Breast epithelium (tissue), 4 donors: ENCODE measurements around the gene CCSER1. TPM values are rescaled to one million over a fixed set of nuclear protein-coding genes. Genes with fewer than 3 reads are reported as not detected.

Experiments
- DNase-seq, 2 donors: peaks; one replicate each; pipeline ENCODE4 v3.0.0-alpha.2; 2019; ENCODE audit warnings: low spot score in 2 of 2
- H3K27ac ChIP-seq, 2 donors: fragments of 200-600 bp; sonication (generic) in 1 of 2; one replicate each; pipeline ENCODE4 v1.5.1; 2016 to 2019; ENCODE audit warnings: mild to moderate bottlenecking in 1 of 2
- H3K27me3 ChIP-seq, 2 donors: fragments of 200-600 bp; sonication (generic) in 1 of 2; one replicate each; pipeline versions ENCODE4 v1.5.1 to v1.6.0; 2017 to 2019; ENCODE audit warnings: control low read depth in 1 of 2, mild to moderate bottlenecking in 1 of 2
- H3K36me3 ChIP-seq: fragments of 200-600 bp; one replicate; pipeline ENCODE4 v1.5.1; 2019
- H3K4me1 ChIP-seq, 2 donors: fragments of 200-600 bp; sonication (generic); one replicate each; pipeline ENCODE4 v1.5.1; 2016 to 2019; ENCODE audit warnings: control low read depth in 1 of 2
- H3K4me3 ChIP-seq, 3 donors: fragments of 200-600 bp; sonication (generic); 1 replicate in 2 of 3; 2 replicates in 1 of 3; pipeline ENCODE4 v1.5.1; 2016 to 2019; ENCODE audit warnings: mild to moderate bottlenecking in 3 of 3, moderate library complexity in 2 of 3
- H3K9me3 ChIP-seq, 2 donors: fragments of 200-600 bp; sonication (generic) in 1 of 2; one replicate each; pipeline ENCODE4 v1.5.1; 2016 to 2019; ENCODE audit warnings: control low read depth in 1 of 2
- POLR2A ChIP-seq: fragments of 450-650 bp; IDR thresholded peaks from one replicate; pipeline ENCODE4 v1.6.1; 2016; ENCODE audit warnings: antibody characterized with exemption, mild to moderate bottlenecking, moderate library complexity
- POLR2AphosphoS5 ChIP-seq, 3 donors: sonication (generic); formaldehyde crosslinking; IDR thresholded peaks; one replicate each; pipeline ENCODE4 v1.6.1; 2017; ENCODE audit warnings: antibody characterized with exemption in 3 of 3
- intact Hi-C: fragments of 100-400 bp; cut with DNase I; formaldehyde crosslinking; loops from one replicate; pipeline ENCODE4 v1.15.1; 2023; ENCODE audit warnings: low total_unique reads
- total RNA-seq, 3 donors: library from RNA; depleted of rRNA; stranded (reverse); fragments of >200 nt; gene quantifications; one replicate each; pipeline ENCODE4 v1.1.0, GENCODE V29; 2016
- TF ChIP-seq, protein P1 (sequence below), 3 donors: fragments of 450-650 bp; IDR thresholded peaks; one replicate each; pipeline ENCODE4 v1.5.1; 2016 to 2017; ENCODE audit warnings: antibody characterized with exemption in 3 of 3, mild to moderate bottlenecking in 3 of 3, moderate library complexity in 3 of 3

The CCSER1 gene
- total RNA-seq, 3 donors from 2014 or later: 6.4 to 73.3 (median 55.7) TPM

DNA sequence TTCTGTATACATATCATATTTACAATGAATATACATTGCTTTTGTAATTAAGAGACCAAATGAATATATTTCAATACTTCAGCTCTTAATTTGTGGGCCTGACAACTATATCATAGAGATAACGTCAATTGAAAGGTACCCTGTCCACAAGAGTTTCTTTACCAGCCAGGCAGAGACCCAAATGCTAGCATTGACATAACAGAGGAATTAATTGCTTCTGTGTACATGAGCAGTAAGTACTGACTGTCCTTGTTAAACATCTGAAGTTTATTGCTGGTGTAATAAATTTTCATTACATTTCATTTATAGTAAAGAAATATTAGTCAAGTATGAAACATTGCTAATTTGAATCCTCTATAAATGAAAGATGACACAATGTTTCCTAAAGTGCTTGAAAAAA, 910.8 kb downstream of the CCSER1 start:
- Histone ChIP-seq H3K4me1 (no peaks in the 10 kb centered on the region), H3K27me3 (no peaks in the 10 kb centered on the region), H3K9me3 (no peaks in the 10 kb centered on the region), H3K36me3 (no peaks in the 10 kb centered on the region), H3K27ac (no peak overlapping the region), H3K4me3 (no peak overlapping the region)
- intact Hi-C loops: no loop called here
- TF ChIP-seq POLR2A (no peak), POLR2AphosphoS5 (IDR thresholded peaks at IDR 0.05) (no peak)
- TF ChIP-seq, protein P1, sequence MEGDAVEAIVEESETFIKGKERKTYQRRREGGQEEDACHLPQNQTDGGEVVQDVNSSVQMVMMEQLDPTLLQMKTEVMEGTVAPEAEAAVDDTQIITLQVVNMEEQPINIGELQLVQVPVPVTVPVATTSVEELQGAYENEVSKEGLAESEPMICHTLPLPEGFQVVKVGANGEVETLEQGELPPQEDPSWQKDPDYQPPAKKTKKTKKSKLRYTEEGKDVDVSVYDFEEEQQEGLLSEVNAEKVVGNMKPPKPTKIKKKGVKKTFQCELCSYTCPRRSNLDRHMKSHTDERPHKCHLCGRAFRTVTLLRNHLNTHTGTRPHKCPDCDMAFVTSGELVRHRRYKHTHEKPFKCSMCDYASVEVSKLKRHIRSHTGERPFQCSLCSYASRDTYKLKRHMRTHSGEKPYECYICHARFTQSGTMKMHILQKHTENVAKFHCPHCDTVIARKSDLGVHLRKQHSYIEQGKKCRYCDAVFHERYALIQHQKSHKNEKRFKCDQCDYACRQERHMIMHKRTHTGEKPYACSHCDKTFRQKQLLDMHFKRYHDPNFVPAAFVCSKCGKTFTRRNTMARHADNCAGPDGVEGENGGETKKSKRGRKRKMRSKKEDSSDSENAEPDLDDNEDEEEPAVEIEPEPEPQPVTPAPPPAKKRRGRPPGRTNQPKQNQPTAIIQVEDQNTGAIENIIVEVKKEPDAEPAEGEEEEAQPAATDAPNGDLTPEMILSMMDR (IDR thresholded peaks at IDR 0.05): no peak
- no peak for DNase-seq

DNA sequence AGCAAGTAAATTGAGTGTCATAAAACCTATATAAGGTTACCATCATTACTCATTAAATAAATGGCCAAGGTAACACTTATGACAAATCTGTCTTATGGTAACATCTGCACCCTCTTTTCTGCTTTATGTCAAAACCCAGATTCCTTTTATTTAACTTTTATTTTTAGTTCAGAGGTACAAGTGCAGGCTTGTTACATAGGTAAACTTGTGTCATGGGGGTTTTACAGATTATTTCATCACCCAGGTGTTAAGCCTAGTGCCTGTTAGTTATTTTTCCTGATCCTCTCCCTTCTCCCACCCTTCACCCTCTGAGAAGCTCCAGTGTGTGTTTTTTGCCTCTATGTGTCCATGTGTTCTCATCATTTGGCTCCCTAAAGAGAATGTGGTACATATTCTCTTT, 930.7 kb downstream of the CCSER1 start:
- TF ChIP-seq POLR2A: no peak
- TF ChIP-seq POLR2AphosphoS5 (IDR thresholded peaks at IDR 0.05): no peak
- TF ChIP-seq, protein P1 (IDR thresholded peaks at IDR 0.05): no peak
- Histone ChIP-seq H3K4me1 (no peaks in the 10 kb centered on the region), H3K9me3 (peaks cover 0 to 6% of the 10 kb centered on the region in 2 donors), H3K27ac (no peak overlapping the region), H3K36me3 (no peaks in the 10 kb centered on the region), H3K27me3 (no peaks in the 10 kb centered on the region), H3K4me3 (no peak overlapping the region)
- DNase-seq: no peak
- intact Hi-C loops: no loop called here

DNA sequence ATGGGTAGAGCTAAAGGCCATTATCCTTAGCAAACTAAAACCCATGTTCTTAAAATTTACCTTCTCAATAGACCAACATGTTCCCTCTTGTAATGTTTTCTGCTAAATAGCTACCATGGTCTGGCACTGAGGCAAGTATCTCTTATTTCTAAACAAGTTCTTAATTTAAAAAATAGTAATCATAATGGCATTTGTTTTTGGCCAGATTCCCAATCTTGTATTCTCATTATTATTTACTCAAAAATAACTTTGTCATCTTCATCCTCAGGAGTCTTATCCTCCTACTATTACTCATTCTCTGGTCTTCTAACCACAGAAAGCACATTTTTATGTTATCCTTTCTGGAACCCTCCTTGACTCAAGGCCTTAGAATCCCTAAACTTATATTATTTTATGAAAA, 931.2 kb downstream of the CCSER1 start:
- Histone ChIP-seq H3K27me3 (no peaks in the 10 kb centered on the region), H3K4me1 (no peaks in the 10 kb centered on the region), H3K27ac (no peak overlapping the region), H3K4me3 (no peak overlapping the region), H3K36me3 (no peaks in the 10 kb centered on the region), H3K9me3 (peaks cover 0 to 6% of the 10 kb centered on the region in 2 donors)
- intact Hi-C loops: no loop called here
- TF ChIP-seq POLR2AphosphoS5 (IDR thresholded peaks at IDR 0.05): no peak
- no peak for TF ChIP-seq POLR2A
- TF ChIP-seq, protein P1 (IDR thresholded peaks at IDR 0.05): no peak
- DNase-seq: no peak

DNA sequence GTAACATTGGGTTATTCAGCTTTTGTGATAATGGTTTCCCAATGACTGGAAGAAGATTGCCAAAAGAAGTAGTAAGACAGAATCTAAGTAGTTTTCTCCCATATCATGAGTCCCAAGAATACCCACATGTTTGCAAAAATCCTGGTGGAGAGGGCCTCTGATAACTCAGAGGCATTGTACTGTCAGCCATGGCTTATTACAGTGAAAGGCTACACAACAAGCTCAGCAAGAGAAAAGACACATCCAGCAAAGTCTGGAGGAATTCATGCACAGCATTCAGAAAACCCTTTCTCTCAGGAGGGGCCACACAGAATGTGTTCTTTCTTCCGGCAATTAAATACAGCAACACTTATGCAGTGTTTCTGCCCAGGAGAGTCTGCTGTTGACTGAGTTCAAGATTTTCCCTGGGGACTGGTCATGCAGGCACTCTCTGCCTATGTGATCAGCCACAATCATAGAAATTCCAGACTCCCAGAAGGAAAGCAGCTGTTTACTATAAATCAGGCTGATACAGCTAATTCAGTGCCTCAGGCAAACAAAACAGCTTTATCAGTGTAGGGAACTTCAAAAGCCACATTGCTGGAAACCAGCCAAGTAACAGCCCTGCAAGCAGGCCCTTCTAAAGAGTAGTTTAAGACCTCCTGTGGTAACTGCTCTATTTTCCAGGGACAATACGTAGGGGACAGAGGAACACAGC, 937.1 kb downstream of the CCSER1 start:
- DNase-seq: no peak
- intact Hi-C loops: no loop called here
- Histone ChIP-seq H3K4me1 (no peaks in the 10 kb centered on the region), H3K9me3 (no peaks in the 10 kb centered on the region), H3K27ac (no peak overlapping the region), H3K27me3 (no peaks in the 10 kb centered on the region), H3K4me3 (no peak overlapping the region), H3K36me3 (no peaks in the 10 kb centered on the region)
- TF ChIP-seq POLR2AphosphoS5 (IDR thresholded peaks at IDR 0.05) (no peak), POLR2A (no peak)
- TF ChIP-seq, protein P1 (IDR thresholded peaks at IDR 0.05): no peak

DNA sequence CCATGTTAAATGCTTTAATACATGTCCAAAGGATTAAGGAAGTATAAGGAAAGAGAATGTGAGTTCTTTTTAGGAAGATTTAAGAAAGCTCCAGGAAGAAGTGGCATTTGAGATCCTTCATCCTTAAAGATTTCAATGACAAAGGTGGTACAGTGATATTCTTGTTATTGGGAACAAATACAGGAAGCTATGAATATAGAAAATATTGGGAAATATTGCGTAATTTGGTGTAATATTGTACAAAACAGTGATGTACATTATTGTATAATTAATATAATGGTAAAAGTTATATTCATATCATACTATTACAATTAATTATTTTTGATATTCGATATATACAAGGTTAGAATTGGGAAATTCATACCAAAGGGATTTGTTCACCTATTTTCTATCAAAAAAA, 937.9 kb downstream of the CCSER1 start:
- intact Hi-C loops: no loop called here
- Histone ChIP-seq H3K4me3 (no peak overlapping the region), H3K9me3 (no peaks in the 10 kb centered on the region), H3K36me3 (no peaks in the 10 kb centered on the region), H3K4me1 (no peaks in the 10 kb centered on the region), H3K27ac (no peak overlapping the region), H3K27me3 (no peaks in the 10 kb centered on the region)
- DNase-seq: no peak
- TF ChIP-seq POLR2AphosphoS5 (IDR thresholded peaks at IDR 0.05) (no peak), POLR2A (no peak)
- TF ChIP-seq, protein P1 (IDR thresholded peaks at IDR 0.05): no peak
